Endodermal cell (in vitro differentiated cells): ENCODE measurements around the gene TRIM15. TPM values are rescaled to one million over a fixed set of nuclear protein-coding genes. Genes with fewer than 3 reads are reported as not detected.
"Not testable (repeated sequence)": the region's sequence is repeated elsewhere in the genome, so short reads cannot be mapped to it uniquely, and the experiment has no call there.

ENCODE experiments used
- DNase-seq: peaks from one replicate; pipeline ENCODE4 v3.0.0-alpha.2; 2017
- H3K27ac ChIP-seq: 2 replicates; pipeline ENCODE4 v1.5.1; 2013; ENCODE audit warnings: mild to moderate bottlenecking, low read depth, low read length, moderate library complexity
- H3K27me3 ChIP-seq: 2 replicates; pipeline ENCODE4 v1.6.1; 2013; ENCODE audit warnings: mild to moderate bottlenecking, low read length, moderate library complexity; ENCODE audit not compliant: insufficient read depth, control insufficient read depth, poor library complexity, severe bottlenecking
- H3K36me3 ChIP-seq: 2 replicates; pipeline ENCODE4 v1.7.0; 2013; ENCODE audit warnings: mild to moderate bottlenecking, low read length, moderate library complexity; ENCODE audit not compliant: control insufficient read depth, insufficient read depth
- H3K4me1 ChIP-seq: one replicate; pipeline ENCODE4 v1.7.0; 2013; ENCODE audit warnings: low read length; ENCODE audit not compliant: control insufficient read depth, insufficient read depth
- H3K4me3 ChIP-seq: 2 replicates; pipeline ENCODE4 v1.5.1; 2013; ENCODE audit warnings: mild to moderate bottlenecking, low read length, moderate library complexity
- H3K9ac ChIP-seq: 2 replicates; pipeline ENCODE4 v1.6.1; 2013; ENCODE audit warnings: mild to moderate bottlenecking, low read length, moderate library complexity; ENCODE audit not compliant: poor library complexity, severe bottlenecking; ENCODE audit errors: extremely low read depth
- H3K9me3 ChIP-seq: 2 replicates; pipeline ENCODE4 v1.6.1; 2013; ENCODE audit warnings: mild to moderate bottlenecking, low read length, moderate library complexity; ENCODE audit not compliant: control insufficient read depth
- H3K27ac Mint-ChIP-seq: 2 replicates; pipeline ENCODE4 v1.8.0; 2020; ENCODE audit warnings: mixed read lengths
- H3K27me3 Mint-ChIP-seq: 2 replicates; pipeline ENCODE4 v1.8.0; 2021; ENCODE audit warnings: mild to moderate bottlenecking, mixed read lengths; ENCODE audit not compliant: insufficient read depth
- H3K36me3 Mint-ChIP-seq: 2 replicates; pipeline ENCODE4 v1.8.0; 2020; ENCODE audit warnings: low read depth, mixed read lengths
- H3K4me1 Mint-ChIP-seq: 2 replicates; pipeline ENCODE4 v1.8.0; 2020; ENCODE audit warnings: mixed read lengths
- H3K4me3 Mint-ChIP-seq: 2 replicates; pipeline ENCODE4 v1.8.0; 2020; ENCODE audit warnings: mild to moderate bottlenecking, moderate library complexity, mixed read lengths
- H3K9me3 Mint-ChIP-seq: 2 replicates; pipeline ENCODE4 v1.8.0; 2020; ENCODE audit warnings: mild to moderate bottlenecking, mixed read lengths
- CTCF ChIP-seq: fragments of 200-600 bp; sonication (generic); conservative IDR thresholded peaks from 2 replicates; pipeline ENCODE4 v1.5.0; 2021; ENCODE audit warnings: antibody characterized with exemption, mild to moderate bottlenecking
- WGBS, 2 experiments: methylation state at CpG; one replicate each; pipeline versions ENCODE4 v1.1.5 to v1.1.7; 2013; ENCODE audit warnings: missing lambda C conversion rate in 2 of 2, mixed read lengths in 1 of 2; ENCODE audit not compliant: insufficient coverage in 1 of 2, insufficient read length in 1 of 2; 5-methylcytosine and 5-hydroxymethylcytosine counted together
- total RNA-seq, 2 donors: library from RNA; stranded (reverse); fragmentation: NEBNext Ultra II Directional in 1 of 2; extraction: Animal tissue kit (Norgen Biotek cat#: 25700) in 1 of 2; gene quantifications; 2 replicates in 1 of 2; 3 replicates in 1 of 2; pipeline ENCODE4 v1.2.1, GENCODE V29; 2021

TRIM15 gene
- total RNA-seq, 2 donors from 2014 or later: not detected

GRCh38 chr6:30135757-30136156 lies 27.6 kb upstream of the TRIM15 start, which contains the start of gene TRIM40:
Gene TRIM40, plus strand, starts transcription at chr6:30136140. Its CDS starts 897 bp downstream, at chr6:30137037.
- DNase-seq: no peak
- H3K36me3 ChIP-seq: no peaks in the 10 kb centered on the region
- WGBS, 2 experiments: 89 to 100% methylated on average over 2 to 4 of the region's 4 CpGs
- no peak within 1 kb of the TSS for H3K9ac ChIP-seq
- peaks cover 2% of the 10 kb centered on the region for H3K4me1 Mint-ChIP-seq
- H3K4me3 Mint-ChIP-seq: no peak within 1 kb of the TSS
- no peaks in the 10 kb centered on the region for H3K9me3 Mint-ChIP-seq
- no peak within 1 kb of the TSS for H3K4me3 ChIP-seq
- H3K36me3 Mint-ChIP-seq: no peaks in the 10 kb centered on the region
- no peaks in the 10 kb centered on the region for H3K9me3 ChIP-seq
- no peaks in the 10 kb centered on the region for H3K4me1 ChIP-seq
- H3K27ac ChIP-seq: no peak within 1 kb of the TSS
- no peak within 1 kb of the TSS for H3K27ac Mint-ChIP-seq
- no peak for TF ChIP-seq CTCF
- H3K27me3 Mint-ChIP-seq: peaks cover 71% of the 10 kb centered on the region
- H3K27me3 ChIP-seq: peaks cover 58% of the 10 kb centered on the region

- H3K9me3 ChIP-seq: no peaks in the 10 kb centered on the region
- Mint-ChIP-seq H3K36me3 (no peaks in the 10 kb centered on the region), H3K4me1 (no peaks in the 10 kb centered on the region), H3K4me3 (no peak overlapping the region), H3K27me3 (peaks cover 69% of the 10 kb centered on the region), H3K9me3 (no peaks in the 10 kb centered on the region), H3K27ac (no peak overlapping the region)
- no peaks in the 10 kb centered on the region for H3K36me3 ChIP-seq
- H3K27me3 ChIP-seq: peaks cover 53% of the 10 kb centered on the region
- H3K4me3 ChIP-seq: no peak overlapping the region
- H3K4me1 ChIP-seq: no peaks in the 10 kb centered on the region
- H3K27ac ChIP-seq: no peak overlapping the region
- no peak overlapping the region for H3K9ac ChIP-seq
- WGBS, 2 experiments: 85 to 89% methylated on average over 8 to 11 of the region's 11 CpGs
- no peak for TF ChIP-seq CTCF
- no peak for DNase-seq
These were observed 26.6 kb upstream of the TRIM15 start for GRCh38 chr6:30136570-30137286.

- not testable (repeated sequence) for H3K9me3 ChIP-seq, H3K27ac ChIP-seq, DNase-seq, H3K4me3 ChIP-seq, H3K4me1 Mint-ChIP-seq, H3K4me3 Mint-ChIP-seq, H3K4me1 ChIP-seq, H3K9ac ChIP-seq, H3K9me3 Mint-ChIP-seq, H3K27ac Mint-ChIP-seq, H3K36me3 Mint-ChIP-seq, H3K36me3 ChIP-seq
- H3K27me3 Mint-ChIP-seq: peaks cover 63% of the 10 kb centered on the region
- peaks cover 35% of the 10 kb centered on the region for H3K27me3 ChIP-seq
- 81 to 100% methylated on average over 1 to 8 of the region's 8 CpGs for WGBS, 2 experiments
These were observed 23.1 kb upstream of the TRIM15 start for GRCh38 chr6:30140240-30140639.
